Upper lobe of right lung (tissue), 1 donor: ENCODE measurements around the gene BARX2. TPM values are rescaled to one million over a fixed set of nuclear protein-coding genes. Genes with fewer than 3 reads are reported as not detected.

Source experiments
- ATAC-seq: fragments of 200-7000 bp; cut with Tn5 transposase; one replicate; pipeline ENCODE4 v1.9.1; 2020; ENCODE audit warnings: mild to moderate bottlenecking, moderate library complexity
- DNase-seq: peaks from one replicate; pipeline ENCODE4 v3.0.0-alpha.2; 2020
- H3K27ac ChIP-seq: fragments of 200-600 bp; one replicate; pipeline ENCODE4 v1.8.0; 2022
- H3K27me3 ChIP-seq: fragments of 200-600 bp; one replicate; pipeline ENCODE4 v1.8.0; 2022; ENCODE audit warnings: mild to moderate bottlenecking
- H3K36me3 ChIP-seq: fragments of 200-600 bp; one replicate; pipeline ENCODE4 v1.8.0; 2022
- H3K4me1 ChIP-seq: fragments of 200-600 bp; one replicate; pipeline ENCODE4 v1.8.0; 2022
- H3K4me3 ChIP-seq: fragments of 200-600 bp; one replicate; pipeline ENCODE4 v1.8.0; 2022; ENCODE audit warnings: mild to moderate bottlenecking
- H3K9me3 ChIP-seq: fragments of 200-600 bp; one replicate; pipeline ENCODE4 v1.8.0; 2022
- intact Hi-C: fragments of 100-400 bp; cut with DNase I; formaldehyde crosslinking; loops from one replicate; pipeline ENCODE4 v1.11.0; 2022
- total RNA-seq: library from RNA; stranded (reverse); fragmentation: NEBNext Ultra II Directional; extraction: Animal tissue kit (Norgen Biotek cat#: 25700); gene quantifications from one replicate; pipeline ENCODE4 v1.2.1, GENCODE V29; 2021
- TF ChIP-seq, protein P1 (sequence below): fragments of 200-600 bp; IDR thresholded peaks from one replicate; pipeline ENCODE4 v1.8.0; 2022; ENCODE audit warnings: antibody characterized with exemption
- donor health status: DM: no; HTN: yes; CAD: no; lungs with severe emphysema.

The BARX2 gene
- total RNA-seq, 1 donor from 2014 or later, result not detected

DNA sequence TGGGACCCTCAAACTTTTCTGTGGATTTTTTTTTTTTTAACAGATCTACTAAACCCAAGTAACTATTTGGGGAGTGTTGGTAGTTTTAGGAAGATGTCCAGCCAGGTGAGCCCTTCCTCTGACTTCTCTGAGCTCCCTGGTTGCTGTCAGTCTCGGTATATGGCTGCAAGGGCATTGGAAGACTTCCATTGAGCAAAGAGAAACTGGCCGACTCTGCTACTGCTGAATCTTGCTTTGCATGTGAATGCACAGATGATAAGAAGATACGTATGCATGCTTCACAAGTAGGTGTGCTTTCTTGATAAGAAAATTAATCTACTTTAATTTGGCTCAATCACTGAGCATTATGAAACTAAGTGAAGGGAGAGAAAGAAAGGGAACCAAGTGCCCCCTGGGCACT lies 51.1 kb downstream of the BARX2 start:
- intact Hi-C loops, result no loop called here
- Histone ChIP-seq H3K4me3 (no peak overlapping the region), H3K27me3 (no peaks in the 10 kb centered on the region), H3K9me3 (peaks cover 10% of the 10 kb centered on the region), H3K4me1 (no peaks in the 10 kb centered on the region), H3K36me3 (no peaks in the 10 kb centered on the region), H3K27ac (no peak overlapping the region)
- TF ChIP-seq, protein P1, sequence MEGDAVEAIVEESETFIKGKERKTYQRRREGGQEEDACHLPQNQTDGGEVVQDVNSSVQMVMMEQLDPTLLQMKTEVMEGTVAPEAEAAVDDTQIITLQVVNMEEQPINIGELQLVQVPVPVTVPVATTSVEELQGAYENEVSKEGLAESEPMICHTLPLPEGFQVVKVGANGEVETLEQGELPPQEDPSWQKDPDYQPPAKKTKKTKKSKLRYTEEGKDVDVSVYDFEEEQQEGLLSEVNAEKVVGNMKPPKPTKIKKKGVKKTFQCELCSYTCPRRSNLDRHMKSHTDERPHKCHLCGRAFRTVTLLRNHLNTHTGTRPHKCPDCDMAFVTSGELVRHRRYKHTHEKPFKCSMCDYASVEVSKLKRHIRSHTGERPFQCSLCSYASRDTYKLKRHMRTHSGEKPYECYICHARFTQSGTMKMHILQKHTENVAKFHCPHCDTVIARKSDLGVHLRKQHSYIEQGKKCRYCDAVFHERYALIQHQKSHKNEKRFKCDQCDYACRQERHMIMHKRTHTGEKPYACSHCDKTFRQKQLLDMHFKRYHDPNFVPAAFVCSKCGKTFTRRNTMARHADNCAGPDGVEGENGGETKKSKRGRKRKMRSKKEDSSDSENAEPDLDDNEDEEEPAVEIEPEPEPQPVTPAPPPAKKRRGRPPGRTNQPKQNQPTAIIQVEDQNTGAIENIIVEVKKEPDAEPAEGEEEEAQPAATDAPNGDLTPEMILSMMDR, result no peak
- DNase-seq (no peak), ATAC-seq (no peak)

GRCh38 chr11:129427376-129427775 lies 51.7 kb downstream of the BARX2 start:
- Histone ChIP-seq H3K4me1 (no peaks in the 10 kb centered on the region), H3K4me3 (no peak overlapping the region), H3K36me3 (no peaks in the 10 kb centered on the region), H3K27me3 (no peaks in the 10 kb centered on the region), H3K9me3 (peaks cover 10% of the 10 kb centered on the region), H3K27ac (no peak overlapping the region)
- TF ChIP-seq, protein P1, result no peak
- no peak for ATAC-seq
- intact Hi-C loops, result no loop called here
- no peak for DNase-seq

- TF ChIP-seq, protein P1, result no peak
- ATAC-seq, result no peak
- Histone ChIP-seq H3K27ac (no peak overlapping the region), H3K4me1 (no peaks in the 10 kb centered on the region), H3K4me3 (no peak overlapping the region), H3K27me3 (no peaks in the 10 kb centered on the region), H3K36me3 (no peaks in the 10 kb centered on the region), H3K9me3 (peaks cover 10% of the 10 kb centered on the region)
- intact Hi-C loops, result no loop called here
- no peak for DNase-seq
Observed at GRCh38 chr11:129427816-129428406, 52.3 kb downstream of the BARX2 start.

- no peaks in the 10 kb centered on the region for H3K36me3 ChIP-seq
- no peak overlapping the region for H3K4me3 ChIP-seq
- no peaks in the 10 kb centered on the region for H3K27me3 ChIP-seq
- no peak overlapping the region for H3K27ac ChIP-seq
- DNase-seq (no peak), ATAC-seq (no peak)
- no peaks in the 10 kb centered on the region for H3K4me1 ChIP-seq
- intact Hi-C loops, result no loop called here
- TF ChIP-seq, protein P1, result no peak
- H3K9me3 ChIP-seq, result peaks cover 10% of the 10 kb centered on the region
Observed at GRCh38 chr11:129428557-129428956, 52.9 kb downstream of the BARX2 start.

GRCh38 chr11:129434641-129435498 lies 59.2 kb downstream of the BARX2 start:
- DNase-seq (no peak), ATAC-seq (no peak)
- peaks cover 10% of the 10 kb centered on the region for H3K9me3 ChIP-seq
- H3K27ac ChIP-seq, result no peak overlapping the region
- H3K4me3 ChIP-seq, result no peak overlapping the region
- H3K27me3 ChIP-seq, result no peaks in the 10 kb centered on the region
- intact Hi-C loops, result no loop called here
- no peaks in the 10 kb centered on the region for H3K36me3 ChIP-seq
- no peaks in the 10 kb centered on the region for H3K4me1 ChIP-seq
- TF ChIP-seq, protein P1, result no peak
